ENCODE measurements around the gene MYEOV. TPM values are rescaled to one million over a fixed set of nuclear protein-coding genes. Genes with fewer than 3 reads are reported as not detected.
A peak's percentile ranks its signal among the peaks of the same experiment; 100 is the strongest.

The MYEOV gene
- total and polyA plus RNA-seq, 4 experiments from 2014 or later, result not detected

GRCh38 chr11:69251057-69251393 is 42.9 kb upstream of the MYEOV start:
- ChIA-PET POLR2A (ENCODE audit: partially characterized antibody) (no interaction called here), CTCF (ENCODE audit: partially characterized antibody) (no interaction called here)
- peaks cover under 1 to 15% (median 5%) of the 10 kb centered on the region in 8 donors for H3K9me3 Mint-ChIP-seq

GRCh38 chr11:69251639-69252489 is 42.1 kb upstream of the MYEOV start:
- ChIA-PET POLR2A (ENCODE audit: partially characterized antibody) (no interaction called here), CTCF (ENCODE audit: partially characterized antibody) (no interaction called here)
- intact Hi-C loops (cut with micrococcal nuclease), result no loop called here
- no peaks in the 10 kb centered on the region for H3K9me3 ChIP-seq (ENCODE audit: control insufficient read depth in 1 of 2, low read length in 2 of 2)
- no peak overlapping the region for H3K27ac ChIP-seq (ENCODE audit: low read depth, low read length)
- H3K4me3 ChIP-seq (ENCODE audit: low read length in 2 of 2), result no peak overlapping the region
- H3K36me3 Mint-ChIP-seq, result no peaks in the 10 kb centered on the region
- H3K9me3 Mint-ChIP-seq, result peaks cover 2 to 15% (median 5%) of the 10 kb centered on the region in 8 donors
- H3K4me1 Mint-ChIP-seq, result no peaks in the 10 kb centered on the region
- no peaks in the 10 kb centered on the region for H3K4me1 ChIP-seq (ENCODE audit: insufficient read depth, low read length)
- no peaks in the 10 kb centered on the region for H3K27me3 ChIP-seq (ENCODE audit: insufficient read depth, low read length)
- H3K27ac Mint-ChIP-seq, result no peak overlapping the region
- H3K4me3 Mint-ChIP-seq, result no peak overlapping the region
- peaks cover 0 to 7% of the 10 kb centered on the region in 2 donors for H3K27me3 Mint-ChIP-seq
- DNase-seq, result no peak
- H3K36me3 ChIP-seq (ENCODE audit: insufficient read depth, low read length), result no peaks in the 10 kb centered on the region

More at GRCh38 chr11:69251057-69251393, 42.9 kb upstream of the MYEOV start:
- no peaks in the 10 kb centered on the region for H3K4me1 Mint-ChIP-seq
- H3K9me3 ChIP-seq (ENCODE audit: control insufficient read depth in 1 of 2, low read length in 2 of 2), result no peaks in the 10 kb centered on the region
- intact Hi-C loops (cut with micrococcal nuclease), result no loop called here
- no peak overlapping the region for H3K4me3 ChIP-seq (ENCODE audit: low read length in 2 of 2)
- no peaks in the 10 kb centered on the region for H3K27me3 ChIP-seq (ENCODE audit: insufficient read depth, low read length)
- no peaks in the 10 kb centered on the region for H3K36me3 Mint-ChIP-seq
- no peaks in the 10 kb centered on the region for H3K36me3 ChIP-seq (ENCODE audit: insufficient read depth, low read length)
- no peak overlapping the region for H3K27ac Mint-ChIP-seq
- no peak for DNase-seq
- no peak overlapping the region for H3K4me3 Mint-ChIP-seq
- no peak overlapping the region for H3K27ac ChIP-seq (ENCODE audit: low read depth, low read length)
- H3K4me1 ChIP-seq (ENCODE audit: insufficient read depth, low read length), result no peaks in the 10 kb centered on the region
- peaks cover 0 to 6% of the 10 kb centered on the region in 2 donors for H3K27me3 Mint-ChIP-seq

GRCh38 chr11:69252490-69252837 is 41.5 kb upstream of the MYEOV start:
- Mint-ChIP-seq H3K4me3 (no peak overlapping the region), H3K9me3 (peaks cover 2 to 15% (median 5%) of the 10 kb centered on the region in 8 donors), H3K27ac (no peak overlapping the region), H3K27me3 (peaks cover 0 to 7% of the 10 kb centered on the region in 2 donors), H3K4me1 (no peaks in the 10 kb centered on the region), H3K36me3 (no peaks in the 10 kb centered on the region)
- ChIA-PET POLR2A (ENCODE audit: partially characterized antibody) (no interaction called here), CTCF (ENCODE audit: partially characterized antibody) (no interaction called here)
- DNase-seq, result no peak
- H3K4me1 ChIP-seq (ENCODE audit: insufficient read depth, low read length), result no peaks in the 10 kb centered on the region
- intact Hi-C loops (cut with micrococcal nuclease), result no loop called here
- no peaks in the 10 kb centered on the region for H3K27me3 ChIP-seq (ENCODE audit: insufficient read depth, low read length)
- no peak overlapping the region for H3K4me3 ChIP-seq (ENCODE audit: low read length in 2 of 2)
- H3K36me3 ChIP-seq (ENCODE audit: insufficient read depth, low read length), result no peaks in the 10 kb centered on the region
- no peak overlapping the region for H3K27ac ChIP-seq (ENCODE audit: low read depth, low read length)
- H3K9me3 ChIP-seq (ENCODE audit: control insufficient read depth in 1 of 2, low read length in 2 of 2), result no peaks in the 10 kb centered on the region

GRCh38 chr11:69253028-69253427 is 40.9 kb upstream of the MYEOV start:
- peaks cover 2 to 15% (median 5%) of the 10 kb centered on the region in 8 donors for H3K9me3 Mint-ChIP-seq
- CTCF ChIA-PET (ENCODE audit: partially characterized antibody), result no interaction called here

GRCh38 chr11:69257134-69257533 is 36.8 kb upstream of the MYEOV start:
- H3K36me3 Mint-ChIP-seq, result no peaks in the 10 kb centered on the region

More at GRCh38 chr11:69253028-69253427, 40.9 kb upstream of the MYEOV start:
- no peaks in the 10 kb centered on the region for H3K36me3 ChIP-seq (ENCODE audit: insufficient read depth, low read length)
- H3K4me3 Mint-ChIP-seq, result no peak overlapping the region
- DNase-seq, result no peak
- POLR2A ChIA-PET (ENCODE audit: partially characterized antibody), result no interaction called here
- H3K9me3 ChIP-seq (ENCODE audit: control insufficient read depth in 1 of 2, low read length in 2 of 2), result no peaks in the 10 kb centered on the region
- H3K4me3 ChIP-seq (ENCODE audit: low read length in 2 of 2), result no peak overlapping the region
- no peaks in the 10 kb centered on the region for H3K36me3 Mint-ChIP-seq
- H3K27me3 ChIP-seq (ENCODE audit: insufficient read depth, low read length), result no peaks in the 10 kb centered on the region
- peaks cover 0 to 7% of the 10 kb centered on the region in 2 donors for H3K27me3 Mint-ChIP-seq
- H3K27ac ChIP-seq (ENCODE audit: low read depth, low read length), result no peak overlapping the region
- intact Hi-C loops (cut with micrococcal nuclease), result no loop called here
- no peak overlapping the region for H3K27ac Mint-ChIP-seq
- no peaks in the 10 kb centered on the region for H3K4me1 Mint-ChIP-seq
- no peaks in the 10 kb centered on the region for H3K4me1 ChIP-seq (ENCODE audit: insufficient read depth, low read length)

GRCh38 chr11:69257838-69258658 is 35.9 kb upstream of the MYEOV start:
- H3K36me3 Mint-ChIP-seq, result no peaks in the 10 kb centered on the region
- Histone ChIP-seq H3K9me3 (ENCODE audit: control insufficient read depth in 1 of 2, low read length in 2 of 2) (no peaks in the 10 kb centered on the region), H3K36me3 (ENCODE audit: insufficient read depth, low read length) (no peaks in the 10 kb centered on the region), H3K4me1 (ENCODE audit: insufficient read depth, low read length) (no peaks in the 10 kb centered on the region), H3K4me3 (ENCODE audit: low read length in 2 of 2) (no peak overlapping the region), H3K27ac (ENCODE audit: low read depth, low read length) (no peak overlapping the region), H3K27me3 (ENCODE audit: insufficient read depth, low read length) (no peaks in the 10 kb centered on the region)
- no peak for DNase-seq
- intact Hi-C loops (cut with micrococcal nuclease), result no loop called here
- H3K4me3 Mint-ChIP-seq, result no peak overlapping the region
- ChIA-PET CTCF (ENCODE audit: partially characterized antibody) (no interaction called here), POLR2A (ENCODE audit: partially characterized antibody) (no interaction called here)
- peaks cover 2 to 8% of the 10 kb centered on the region in 2 donors for H3K27me3 Mint-ChIP-seq
- H3K9me3 Mint-ChIP-seq, result peaks cover 2 to 15% (median 5%) of the 10 kb centered on the region in 8 donors
- peaks cover 0 to 1% (median 0%) of the 10 kb centered on the region in 4 donors for H3K4me1 Mint-ChIP-seq
- H3K27ac Mint-ChIP-seq, result no peak overlapping the region

More at GRCh38 chr11:69257134-69257533, 36.8 kb upstream of the MYEOV start:
- ChIA-PET POLR2A (ENCODE audit: partially characterized antibody) (no interaction called here), CTCF (ENCODE audit: partially characterized antibody) (no interaction called here)
- intact Hi-C loops (cut with micrococcal nuclease), result no loop called here
- H3K4me1 Mint-ChIP-seq, result peaks cover 0 to 1% (median 0%) of the 10 kb centered on the region in 4 donors
- no peaks in the 10 kb centered on the region for H3K36me3 ChIP-seq (ENCODE audit: insufficient read depth, low read length)
- DNase-seq, result no peak
- H3K4me3 Mint-ChIP-seq, result no peak overlapping the region
- no peaks in the 10 kb centered on the region for H3K9me3 ChIP-seq (ENCODE audit: control insufficient read depth in 1 of 2, low read length in 2 of 2)
- H3K4me3 ChIP-seq (ENCODE audit: low read length in 2 of 2), result no peak overlapping the region
- no peak overlapping the region for H3K27ac Mint-ChIP-seq
- H3K4me1 ChIP-seq (ENCODE audit: insufficient read depth, low read length), result no peaks in the 10 kb centered on the region
- H3K27me3 Mint-ChIP-seq, result peaks cover 2 to 8% of the 10 kb centered on the region in 2 donors
- H3K27me3 ChIP-seq (ENCODE audit: insufficient read depth, low read length), result no peaks in the 10 kb centered on the region
- H3K27ac ChIP-seq (ENCODE audit: low read depth, low read length), result no peak overlapping the region
- H3K9me3 Mint-ChIP-seq, result peaks cover 2 to 17% (median 6%) of the 10 kb centered on the region in 8 donors

- H3K36me3 ChIP-seq (ENCODE audit: insufficient read depth, low read length), result no peaks in the 10 kb centered on the region
- H3K4me1 ChIP-seq (ENCODE audit: insufficient read depth, low read length), result no peaks in the 10 kb centered on the region
- no peaks in the 10 kb centered on the region for H3K27me3 ChIP-seq (ENCODE audit: insufficient read depth, low read length)
- H3K9me3 ChIP-seq (ENCODE audit: control insufficient read depth in 1 of 2, low read length in 2 of 2), result no peaks in the 10 kb centered on the region
- ChIA-PET CTCF (ENCODE audit: partially characterized antibody) (no interaction called here), POLR2A (ENCODE audit: partially characterized antibody) (no interaction called here)
- Mint-ChIP-seq H3K27me3 (peaks cover 2 to 8% of the 10 kb centered on the region in 2 donors), H3K27ac (peak overlapping the region in 1 of 7 donors; percentile 69), H3K4me3 (no peak overlapping the region), H3K36me3 (no peaks in the 10 kb centered on the region), H3K9me3 (peaks cover 0 to 10% (median 4%) of the 10 kb centered on the region in 8 donors), H3K4me1 (peaks cover 0 to 1% (median 0%) of the 10 kb centered on the region in 4 donors)
- intact Hi-C loops (cut with micrococcal nuclease), result no loop called here
- no peak overlapping the region for H3K4me3 ChIP-seq (ENCODE audit: low read length in 2 of 2)
- H3K27ac ChIP-seq (ENCODE audit: low read depth, low read length), result no peak overlapping the region
- no peak for DNase-seq
Measured at GRCh38 chr11:69259096-69259495, 34.9 kb upstream of the MYEOV start.
